Heart left ventricle (tissue), 16 donors: ENCODE measurements around the gene C6orf141. TPM values are rescaled to one million over a fixed set of nuclear protein-coding genes. Genes with fewer than 3 reads are reported as not detected.

Source experiments
- ATAC-seq, 4 donors: fragments of 200-7000 bp; cut with Tn5 transposase; one replicate each; pipeline ENCODE4 v1.9.1; 2020 to 2022; ENCODE audit warnings: moderate library complexity in 4 of 4, mild to moderate bottlenecking in 3 of 4, moderate number of reproducible peaks in 1 of 4
- DNase-seq, 5 donors: peaks; one replicate each; pipeline ENCODE4 v3.0.0-alpha.2; 2020
- H3K27ac ChIP-seq, 12 donors: fragments of 200-600 bp; sonication (generic) in 4 of 12; one replicate each; pipeline versions ENCODE4 v1.5.0 to v1.8.0; 2016 to 2022; ENCODE audit warnings: mild to moderate bottlenecking in 2 of 12
- H3K27me3 ChIP-seq, 9 donors: fragments of 200-600 bp; sonication (generic) in 2 of 9; one replicate each; pipeline versions ENCODE4 v1.5.1 to v1.8.0; 2016 to 2022; ENCODE audit warnings: mild to moderate bottlenecking in 3 of 9
- H3K36me3 ChIP-seq, 9 donors: fragments of 200-600 bp; sonication (generic) in 2 of 9; one replicate each; pipeline versions ENCODE4 v1.5.0 to v1.8.0; 2018 to 2022; ENCODE audit warnings: mild to moderate bottlenecking in 2 of 9
- H3K4me1 ChIP-seq, 12 donors: fragments of 200-600 bp; sonication (generic) in 4 of 12; one replicate each; pipeline versions ENCODE4 v1.5.0 to v1.8.0; 2016 to 2022; ENCODE audit warnings: mild to moderate bottlenecking in 3 of 12
- H3K4me3 ChIP-seq, 12 donors: fragments of 200-600 bp; sonication (generic) in 4 of 12; one replicate each; pipeline versions ENCODE4 v1.5.0 to v1.8.0; 2017 to 2022; ENCODE audit warnings: mild to moderate bottlenecking in 9 of 12, moderate library complexity in 4 of 12
- H3K9me3 ChIP-seq, 12 donors: fragments of 200-600 bp; sonication (generic) in 4 of 12; one replicate each; pipeline versions ENCODE4 v1.5.0 to v1.8.0; 2016 to 2022; ENCODE audit warnings: mild to moderate bottlenecking in 1 of 12
- POLR2A ChIP-seq, 2 donors: fragments of 450-650 bp; IDR thresholded peaks; one replicate each; pipeline ENCODE4 v1.6.1; 2017; ENCODE audit warnings: antibody characterized with exemption in 2 of 2, mild to moderate bottlenecking in 2 of 2, moderate library complexity in 2 of 2
- WGBS, 4 donors: extraction: QIAGEN DNeasy Blood & Tissue Kit in 2 of 4; methylation state at CpG; one replicate each; pipeline versions ENCODE4 v1.1.5 to v1.1.7; 2013 to 2018; 5-methylcytosine and 5-hydroxymethylcytosine counted together
- intact Hi-C, 10 donors: fragments of 100-400 bp; cut with DNase I; formaldehyde crosslinking; loops; one replicate each; pipeline versions ENCODE4 v1.11.1 to v1.14.2; 2022
- polyA plus RNA-seq, 2 donors: library from polyadenylated mRNA; stranded (reverse); fragments of 200-250 nt; gene quantifications; one replicate each; pipeline ENCODE4 v1.2.3, GENCODE V29; 2013
- total RNA-seq, 9 donors: library from RNA; depleted of rRNA in 2 of 9; stranded (reverse); fragments of >200 nt in 2 of 9; fragmentation: NEBNext Ultra II Directional in 3 of 9; extraction: Animal tissue kit (Norgen Biotek cat#: 25700) in 3 of 9; gene quantifications; one replicate each; pipeline versions ENCODE4 v1.1.0 to v1.2.4, GENCODE V29; 2016 to 2023
- TF ChIP-seq, protein P1 (sequence below), 12 donors: fragments of 200-600 bp; sonication (generic) in 4 of 12; IDR thresholded peaks; one replicate each; pipeline versions ENCODE4 v1.5.0 to v1.8.0; 2018 to 2022; ENCODE audit warnings: antibody characterized with exemption in 12 of 12, mild to moderate bottlenecking in 5 of 12
- donor health status: ischemic (EF 13 %, LVEDD 7.1; RV severe dilation, severe dysfunction).
- donor health status: healthy with polysubstance abuse.
- donor health status: DM: no; HTN: yes; CAD: no.
- donor health status: DM: no; HTN: no; CAD: no.
- donor health status: ischemic (EF 25% LVEDD 6.9; RV normal size, moderate dysfunction).
- donor health status: ischemic (EF 25% LVEDD 5.7; RV mildly dilated, moderate dysfunction).
- donor health status: healthy.
- donor health status: DM: yes; HTN: yes; CAD: no.
- donor health status: ischemic (EF 35%, LVEDD 5.7; RV mildly dilated, moderate dysfunction).
- donor health status: nonischemic (EF 11% LVEDD 7.7; RV severe dilation, severe dysfunction).
- donor health status: DM: yes; HTN: yes; CAD: no.
- donor health status: PGD.
- donor health status: ischemic (EF 29% LVEDD 5.4; RV normal size, mild dysfunction).
- donor health status: nonischemic (EF 23%, LVEDD 6.1; RV moderate dilation, normal function).

Gene C6orf141
- total and polyA plus RNA-seq, 11 donors = 0.28 to 1.2 (median 0.51) TPM; not detected in 6

GRCh38 chr6:49558238-49558637 is 7.8 kb downstream of the C6orf141 start:
- intact Hi-C loops = no loop called here
- no peak overlapping the region for H3K27ac ChIP-seq
- TF ChIP-seq, protein P1, sequence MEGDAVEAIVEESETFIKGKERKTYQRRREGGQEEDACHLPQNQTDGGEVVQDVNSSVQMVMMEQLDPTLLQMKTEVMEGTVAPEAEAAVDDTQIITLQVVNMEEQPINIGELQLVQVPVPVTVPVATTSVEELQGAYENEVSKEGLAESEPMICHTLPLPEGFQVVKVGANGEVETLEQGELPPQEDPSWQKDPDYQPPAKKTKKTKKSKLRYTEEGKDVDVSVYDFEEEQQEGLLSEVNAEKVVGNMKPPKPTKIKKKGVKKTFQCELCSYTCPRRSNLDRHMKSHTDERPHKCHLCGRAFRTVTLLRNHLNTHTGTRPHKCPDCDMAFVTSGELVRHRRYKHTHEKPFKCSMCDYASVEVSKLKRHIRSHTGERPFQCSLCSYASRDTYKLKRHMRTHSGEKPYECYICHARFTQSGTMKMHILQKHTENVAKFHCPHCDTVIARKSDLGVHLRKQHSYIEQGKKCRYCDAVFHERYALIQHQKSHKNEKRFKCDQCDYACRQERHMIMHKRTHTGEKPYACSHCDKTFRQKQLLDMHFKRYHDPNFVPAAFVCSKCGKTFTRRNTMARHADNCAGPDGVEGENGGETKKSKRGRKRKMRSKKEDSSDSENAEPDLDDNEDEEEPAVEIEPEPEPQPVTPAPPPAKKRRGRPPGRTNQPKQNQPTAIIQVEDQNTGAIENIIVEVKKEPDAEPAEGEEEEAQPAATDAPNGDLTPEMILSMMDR (IDR thresholded peaks at IDR 0.05) = no peak
- TF ChIP-seq POLR2A (IDR thresholded peaks at IDR 0.05) = no peak
- H3K27me3 ChIP-seq = peaks cover 0 to 6% (median 0%) of the 10 kb centered on the region in 9 donors
- no peaks in the 10 kb centered on the region for H3K4me1 ChIP-seq
- ATAC-seq (no peak), DNase-seq (no peak)
- no peak overlapping the region for H3K4me3 ChIP-seq
- no peaks in the 10 kb centered on the region for H3K9me3 ChIP-seq
- H3K36me3 ChIP-seq = no peaks in the 10 kb centered on the region

GRCh38 chr6:49563006-49563886 is 12.8 kb downstream of the C6orf141 start:
- H3K4me1 ChIP-seq = peaks cover 0 to 3% (median 0%) of the 10 kb centered on the region in 12 donors
- no peak overlapping the region for H3K27ac ChIP-seq
- H3K4me3 ChIP-seq = no peak overlapping the region
- peaks cover 0 to 5% (median 0%) of the 10 kb centered on the region in 9 donors for H3K27me3 ChIP-seq
- intact Hi-C loops = no loop called here
- no peak for DNase-seq
- TF ChIP-seq, protein P1 (IDR thresholded peaks at IDR 0.05) = no peak
- TF ChIP-seq POLR2A (IDR thresholded peaks at IDR 0.05) = no peak
- no peak for ATAC-seq
- peaks cover 0 to 8% (median 0%) of the 10 kb centered on the region in 12 donors for H3K9me3 ChIP-seq
- H3K36me3 ChIP-seq = no peaks in the 10 kb centered on the region
- WGBS, 4 donors = 54 to 69% (median 65%) methylated on average over 5 of the region's 5 CpGs

DNA sequence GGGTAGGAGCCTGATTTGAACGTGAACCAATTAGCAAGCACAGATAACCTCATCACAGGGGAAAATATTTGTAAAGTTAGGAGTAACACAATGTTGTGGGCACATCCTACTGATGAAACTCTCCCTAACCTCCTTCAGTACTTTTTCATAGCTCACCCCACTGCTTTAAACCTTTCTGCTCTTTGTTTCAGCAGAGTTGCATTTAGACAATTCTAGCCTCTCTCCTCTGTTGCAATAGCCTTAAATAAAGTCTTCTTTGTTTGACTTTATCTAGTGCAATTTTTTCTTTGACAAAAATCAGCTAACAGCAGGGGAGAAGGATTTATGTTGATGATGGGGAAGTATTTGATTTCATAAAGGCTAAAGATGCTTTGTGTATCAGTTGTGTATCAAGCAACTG is 14.1 kb downstream of the C6orf141 start:
- WGBS, 4 donors = 38 to 64% (median 56%) methylated on average over 1 of the region's 1 CpG
- ATAC-seq (no peak), DNase-seq (no peak)
- no peaks in the 10 kb centered on the region for H3K36me3 ChIP-seq
- no peak overlapping the region for H3K27ac ChIP-seq
- H3K9me3 ChIP-seq = peaks cover 0 to 8% (median 0%) of the 10 kb centered on the region in 12 donors
- H3K4me1 ChIP-seq = peaks cover 0 to 3% (median 0%) of the 10 kb centered on the region in 12 donors
- no peak overlapping the region for H3K4me3 ChIP-seq
- no peak for TF ChIP-seq POLR2A (IDR thresholded peaks at IDR 0.05)
- TF ChIP-seq, protein P1 (IDR thresholded peaks at IDR 0.05) = no peak
- H3K27me3 ChIP-seq = peaks cover 0 to 5% (median 0%) of the 10 kb centered on the region in 9 donors
- intact Hi-C loops = no loop called here

DNA sequence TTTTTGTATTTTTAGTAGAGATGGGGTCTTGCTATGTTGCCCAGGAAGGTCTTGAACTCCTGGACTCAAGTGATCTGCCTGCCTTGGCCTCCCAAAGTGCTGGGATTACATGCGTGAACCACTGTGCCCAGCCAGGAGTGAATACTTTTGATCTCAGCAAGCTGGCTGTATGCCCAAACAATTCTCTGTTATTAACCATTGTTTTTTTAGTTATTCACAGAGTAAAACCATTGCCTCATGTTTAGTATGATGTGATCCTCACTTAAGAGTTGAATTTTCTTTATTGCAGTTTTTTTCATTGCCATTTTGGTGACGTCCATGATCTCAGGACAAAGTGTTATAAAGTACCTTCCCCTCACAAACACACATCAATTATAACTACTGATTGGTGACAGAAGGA is 14.8 kb downstream of the C6orf141 start:
- ATAC-seq (no peak), DNase-seq (no peak)
- Histone ChIP-seq H3K4me1 (peaks cover 0 to 3% (median 0%) of the 10 kb centered on the region in 12 donors), H3K9me3 (peaks cover 0 to 8% (median 0%) of the 10 kb centered on the region in 12 donors), H3K4me3 (no peak overlapping the region), H3K27ac (peak overlapping the region in 1 of 12 donors; percentile 38), H3K27me3 (peaks cover 0 to 5% (median 0%) of the 10 kb centered on the region in 9 donors), H3K36me3 (no peaks in the 10 kb centered on the region)
- intact Hi-C loops = no loop called here
- TF ChIP-seq, protein P1 (IDR thresholded peaks at IDR 0.05) = no peak
- no peak for TF ChIP-seq POLR2A (IDR thresholded peaks at IDR 0.05)
- 37 to 56% (median 44%) methylated on average over 2 of the region's 2 CpGs for WGBS, 4 donors
